GM12878 (cell line): ENCODE measurements around the gene BEAN1.

Source experiments
- ATF3 ChIP-seq: IDR thresholded peaks from 2 replicates; pipeline ENCODE4 v1.6.1; 2011; ENCODE audit warnings: low read depth, mild to moderate bottlenecking, low read length, moderate library complexity, borderline replicate concordance; ENCODE audit errors: extremely low read depth
- CBFB ChIP-seq: IDR thresholded peaks from 2 replicates; pipeline ENCODE4 v1.6.1; 2016; ENCODE audit warnings: antibody characterized with exemption, low read depth
- CBX5 ChIP-seq: sonication (generic); IDR thresholded peaks from 2 replicates; pipeline ENCODE4 v1.6.1; 2016; ENCODE audit warnings: low read depth, moderate library complexity, mild to moderate bottlenecking, inconsistent platforms
- CEBPB ChIP-seq, 2 experiments: fragments of 150-350 bp in 1 of 2; IDR thresholded peaks; 2 replicates each; pipeline ENCODE4 v1.6.1; 2012 to 2014; ENCODE audit warnings: low read depth in 2 of 2, low read length in 2 of 2, borderline replicate concordance in 1 of 2, inconsistent platforms in 1 of 2
- CTCF ChIP-seq, 3 experiments: IDR thresholded peaks in 2 of 3; conservative IDR thresholded peaks in 1 of 3; 2 replicates each; pipeline ENCODE4 v1.5.1; 2011; ENCODE audit warnings: low read depth in 3 of 3, low read length in 3 of 3, mild to moderate bottlenecking in 3 of 3, control low read depth in 2 of 3, moderate library complexity in 2 of 3, inconsistent platforms in 1 of 3, mixed read lengths in 1 of 3; ENCODE audit not compliant: control insufficient read depth in 2 of 3, insufficient read depth in 1 of 3; ENCODE audit errors: extremely low read depth in 1 of 3
- EP300 ChIP-seq, 2 experiments: fragments of 150-350 bp in 1 of 2; IDR thresholded peaks; 2 replicates each; pipeline ENCODE4 v1.6.1; 2011 to 2012; ENCODE audit warnings: low read depth in 2 of 2, low read length in 2 of 2, borderline replicate concordance in 1 of 2, improper control_type of control experiment in 1 of 2, inconsistent platforms in 1 of 2; ENCODE audit not compliant: control insufficient read depth in 1 of 2
- POLR2A ChIP-seq: IDR thresholded peaks from 2 replicates; pipeline ENCODE4 v1.6.1; 2011; ENCODE audit warnings: low read depth, mild to moderate bottlenecking, low read length
- SMAD1 ChIP-seq: fragments of 450-650 bp; IDR thresholded peaks from 2 replicates; pipeline ENCODE4 v1.6.1; 2018; ENCODE audit warnings: mild to moderate bottlenecking, low read depth; ENCODE audit not compliant: partially characterized antibody
- TCF12 ChIP-seq: IDR thresholded peaks from 2 replicates; pipeline ENCODE4 v1.6.1; 2011; ENCODE audit warnings: low read depth, mild to moderate bottlenecking, low read length
- ZBTB33 ChIP-seq: fragments of 450-650 bp; IDR thresholded peaks from 2 replicates; pipeline ENCODE4 v1.6.1; 2017; ENCODE audit warnings: mild to moderate bottlenecking
- ZNF274 ChIP-seq: IDR thresholded peaks from one replicate; pipeline ENCODE4 v1.8.0; 2011; ENCODE audit not compliant: insufficient read length, insufficient read depth
- ZNF687 ChIP-seq: fragments of 450-650 bp; IDR thresholded peaks from 2 replicates; pipeline ENCODE4 v1.6.1; 2017; ENCODE audit warnings: mild to moderate bottlenecking, moderate library complexity

- no peak for TF ChIP-seq CTCF (IDR thresholded peaks at IDR 0.05 in 2 of 3, conservative IDR thresholded peaks at IDR 0.05 in 1 of 3; ENCODE audit: control insufficient read depth in 2 of 3, extremely low read depth in 1 of 3, insufficient read depth in 1 of 3, low read depth in 3 of 3, low read length in 3 of 3)
- TF ChIP-seq POLR2A, result no peak
- TF ChIP-seq SMAD1, result no peak
- TF ChIP-seq EP300 (IDR thresholded peaks at IDR 0.05; ENCODE audit: borderline replicate concordance in 1 of 2, control insufficient read depth in 1 of 2, low read depth in 2 of 2, low read length in 2 of 2), result no peak
- no peak for TF ChIP-seq ZNF274
- TF ChIP-seq CBFB, result no peak
- no peak for TF ChIP-seq ZBTB33
- TF ChIP-seq ATF3, result no peak
- no peak for TF ChIP-seq TCF12
- no peak for TF ChIP-seq CBX5
- TF ChIP-seq ZNF687, result no peak
- no peak for TF ChIP-seq CEBPB (IDR thresholded peaks at IDR 0.05; ENCODE audit: borderline replicate concordance in 1 of 2, low read depth in 2 of 2, low read length in 2 of 2)
Observed at GRCh38 chr16:66402591-66403230, 24.4 kb upstream of the BEAN1 start.
